Keratinocyte (primary cell): Measurements from ENCODE around the gene ESRRB. TPM values are rescaled to one million over a fixed set of nuclear protein-coding genes. Genes with fewer than 3 reads are reported as not detected.

ENCODE experiments used
- DNase-seq: peaks from one replicate; pipeline ENCODE4 v3.0.0-alpha.2; 2011; ENCODE audit warnings: low read depth, missing footprints, low spot score
- FAIRE-seq: peaks from 2 replicates; lab custom pipeline; 2011; peaks lifted over from hg19 to GRCh38; lab: Jason Lieb, UNC
- H2AFZ ChIP-seq: 2 replicates; pipeline ENCODE4 v1.6.0; 2012; ENCODE audit warnings: low read length, control low read depth, inconsistent platforms; ENCODE audit not compliant: control insufficient read depth
- H3K27ac ChIP-seq: 2 replicates; pipeline ENCODE4 v1.5.1; 2011; ENCODE audit warnings: low read length; ENCODE audit not compliant: control insufficient read depth, insufficient read depth
- H3K27me3 ChIP-seq: 3 replicates; pipeline ENCODE4 v1.6.0; 2011; ENCODE audit warnings: low read length; ENCODE audit not compliant: control insufficient read depth, insufficient read depth; ENCODE audit errors: extremely low read depth
- H3K36me3 ChIP-seq, 2 experiments: 2 replicates in 1 of 2; 3 replicates in 1 of 2; pipeline ENCODE4 v1.5.1; 2011; ENCODE audit warnings: low read length in 2 of 2, mild to moderate bottlenecking in 1 of 2; ENCODE audit not compliant: control insufficient read depth in 2 of 2, insufficient read depth in 2 of 2; ENCODE audit errors: extremely low read depth in 1 of 2
- H3K4me1 ChIP-seq: 3 replicates; pipeline ENCODE4 v1.5.1; 2011; ENCODE audit warnings: low read length; ENCODE audit not compliant: control insufficient read depth, insufficient read depth; ENCODE audit errors: extremely low read depth
- H3K4me2 ChIP-seq: 3 replicates; pipeline ENCODE4 v1.6.0; 2011; ENCODE audit warnings: low read depth, low read length; ENCODE audit not compliant: control insufficient read depth, insufficient read depth; ENCODE audit errors: extremely low read depth
- H3K4me3 ChIP-seq, 3 experiments: fragments of 200-600 bp in 1 of 3; sonication (generic) in 1 of 3; 2 replicates in 2 of 3; 3 replicates in 1 of 3; pipeline ENCODE4 v1.5.1; 2011 to 2016; ENCODE audit warnings: low read length in 3 of 3, mild to moderate bottlenecking in 3 of 3, control low read depth in 2 of 3, inconsistent platforms in 1 of 3, low read depth in 1 of 3, mixed read lengths in 1 of 3, mixed run types in 1 of 3, moderate library complexity in 1 of 3; ENCODE audit not compliant: control insufficient read depth in 2 of 3, insufficient read depth in 2 of 3; ENCODE audit errors: extremely low read depth in 1 of 3
- H3K79me2 ChIP-seq: 2 replicates; pipeline ENCODE4 v1.6.0; 2012; ENCODE audit warnings: low read length; ENCODE audit not compliant: control insufficient read depth, insufficient read depth
- H3K9ac ChIP-seq: 3 replicates; pipeline ENCODE4 v1.6.0; 2011; ENCODE audit warnings: low read length; ENCODE audit not compliant: control insufficient read depth, insufficient read depth; ENCODE audit errors: extremely low read depth
- H3K9me1 ChIP-seq: 3 replicates; pipeline ENCODE4 v1.6.0; 2011; ENCODE audit warnings: low read length; ENCODE audit not compliant: control insufficient read depth, insufficient read depth; ENCODE audit errors: extremely low read depth
- H3K9me3 ChIP-seq: 2 replicates; pipeline ENCODE4 v1.5.1; 2012; ENCODE audit warnings: low read depth, low read length; ENCODE audit not compliant: control insufficient read depth
- H4K20me1 ChIP-seq: 3 replicates; pipeline ENCODE4 v1.6.0; 2011; ENCODE audit warnings: low read length; ENCODE audit not compliant: control insufficient read depth, insufficient read depth; ENCODE audit errors: extremely low read depth
- CTCF ChIP-seq, 3 experiments: IDR thresholded peaks in 1 of 3; conservative IDR thresholded peaks in 1 of 3; optimal IDR thresholded peaks in 1 of 3; 2 replicates in 2 of 3; 3 replicates in 1 of 3; pipeline versions ENCODE3 to v1.5.1; 2011; ENCODE audit warnings: low read length in 3 of 3, mild to moderate bottlenecking in 3 of 3, moderate library complexity in 2 of 3, control low read depth in 1 of 3, inconsistent platforms in 1 of 3; ENCODE audit not compliant: insufficient read depth in 2 of 3; ENCODE audit errors: extremely low read depth in 1 of 3
- EZH2 ChIP-seq: IDR thresholded peaks from one replicate; pipeline ENCODE4 v1.6.1; 2012; ENCODE audit warnings: inconsistent platforms, mild to moderate bottlenecking, low read length, moderate library complexity
- dilution Hi-C: fragments of 300-500 bp; cut with MboI; formaldehyde crosslinking; loops from one replicate; pipeline ENCODE4 v1.7.0; 2020; ENCODE audit warnings: low sequenced_read_pairs; ENCODE audit not compliant: extremely low pct_ligation_motif_present
- polyA plus RNA-seq, 5 experiments: library from polyadenylated mRNA; depleted of rRNA in 3 of 5; stranded (reverse) in 3 of 5; stranded (forward) in 1 of 5; unstranded in 1 of 5; fragments of >200 nt; gene quantifications; 1 replicate in 1 of 5; 2 replicates in 3 of 5; 3 replicates in 1 of 5; pipeline versions ENCODE4 v1.2.1 to v1.2.3, GENCODE V29; 2011 to 2012; ENCODE audit warnings: missing spikeins in 2 of 5, low read depth in 1 of 5, low replicate concordance in 1 of 5

The ESRRB gene
- polyA plus RNA-seq, 1 donor (not counting 4 experiments of a cell fraction or from before 2014, with no cell fraction given): 0.01 TPM

GRCh38 chr14:76463105-76463504 is 87.2 kb downstream of the ESRRB start:
- Histone ChIP-seq H3K79me2 (no peaks in the 10 kb centered on the region), H3K9ac (no peak overlapping the region), H3K9me1 (no peaks in the 10 kb centered on the region), H3K27me3 (no peaks in the 10 kb centered on the region), H3K4me2 (no peak overlapping the region), H3K36me3 (no peaks in the 10 kb centered on the region), H3K4me1 (no peaks in the 10 kb centered on the region), H2AFZ (no peak overlapping the region), H3K9me3 (no peaks in the 10 kb centered on the region), H4K20me1 (no peaks in the 10 kb centered on the region), H3K27ac (no peak overlapping the region), H3K4me3 (no peak overlapping the region)
- dilution Hi-C loops: no loop called here
- FAIRE-seq (no peak), DNase-seq (no peak)
- TF ChIP-seq CTCF (optimal IDR thresholded peaks at IDR 0.05 in 1 of 3, IDR thresholded peaks at IDR 0.05 in 1 of 3, conservative IDR thresholded peaks at IDR 0.05 in 1 of 3; ENCODE audit: extremely low read depth in 1 of 3, insufficient read depth in 2 of 3, low read length in 3 of 3): no peak
- no peak for TF ChIP-seq EZH2

- no peaks in the 10 kb centered on the region for H3K79me2 ChIP-seq
- no peaks in the 10 kb centered on the region for H3K36me3 ChIP-seq
- H3K27me3 ChIP-seq: no peaks in the 10 kb centered on the region
- H3K4me3 ChIP-seq: no peak overlapping the region
- dilution Hi-C loops: no loop called here
- H3K9me3 ChIP-seq: no peaks in the 10 kb centered on the region
- H4K20me1 ChIP-seq: no peaks in the 10 kb centered on the region
- H3K4me1 ChIP-seq: no peaks in the 10 kb centered on the region
- no peak for DNase-seq
- FAIRE-seq: no peak
- no peaks in the 10 kb centered on the region for H3K9me1 ChIP-seq
- H3K9ac ChIP-seq: no peak overlapping the region
- no peak overlapping the region for H2AFZ ChIP-seq
- TF ChIP-seq EZH2: no peak
- TF ChIP-seq CTCF (optimal IDR thresholded peaks at IDR 0.05 in 1 of 3, IDR thresholded peaks at IDR 0.05 in 1 of 3, conservative IDR thresholded peaks at IDR 0.05 in 1 of 3; ENCODE audit: extremely low read depth in 1 of 3, insufficient read depth in 2 of 3, low read length in 3 of 3): no peak
- H3K27ac ChIP-seq: no peak overlapping the region
- no peak overlapping the region for H3K4me2 ChIP-seq
Measured at GRCh38 chr14:76464856-76465255, 88.9 kb downstream of the ESRRB start.
